ENCODE measurements around the gene MED15. TPM values are rescaled to one million over a fixed set of nuclear protein-coding genes. Genes with fewer than 3 reads are reported as not detected.

The MED15 gene
- total and polyA plus RNA-seq, 9 donors = 15.3 to 52.4 (median 42.4) TPM

GRCh38 chr22:20634560-20635226 lies 127.3 kb downstream of the MED15 start:
- WGBS (ENCODE audit: insufficient coverage) = 82% methylated on average over 9 of the region's 9 CpGs
- Histone ChIP-seq H3K36me3 (ENCODE audit: control insufficient read depth, insufficient read depth, low read length) (no peaks in the 10 kb centered on the region), H3K27ac (ENCODE audit: low read length) (no peak overlapping the region), H3K9me3 (replicated peaks; ENCODE audit: control insufficient read depth, low read depth, low read length) (no peaks in the 10 kb centered on the region), H3K27me3 (ENCODE audit: control insufficient read depth, insufficient read depth, low read length) (peaks cover 5% of the 10 kb centered on the region), H3K4me3 (ENCODE audit: low read length) (no peak overlapping the region), H3K4me1 (ENCODE audit: control insufficient read depth, insufficient read depth, low read length) (no peaks in the 10 kb centered on the region)
- no peak for DNase-seq

GRCh38 chr22:20635227-20635591 lies 127.8 kb downstream of the MED15 start:
- DNase-seq = no peak
- Histone ChIP-seq H3K9me3 (replicated peaks; ENCODE audit: control insufficient read depth, low read depth, low read length) (no peaks in the 10 kb centered on the region), H3K36me3 (ENCODE audit: control insufficient read depth, insufficient read depth, low read length) (no peaks in the 10 kb centered on the region), H3K4me1 (ENCODE audit: control insufficient read depth, insufficient read depth, low read length) (no peaks in the 10 kb centered on the region), H3K27ac (ENCODE audit: low read length) (no peak overlapping the region), H3K4me3 (ENCODE audit: low read length) (no peak overlapping the region), H3K27me3 (ENCODE audit: control insufficient read depth, insufficient read depth, low read length) (peaks cover 5% of the 10 kb centered on the region)
- WGBS (ENCODE audit: insufficient coverage) = 80% methylated on average over 2 of the region's 6 CpGs

GRCh38 chr22:20636075-20636812 lies 128.8 kb downstream of the MED15 start:
- Histone ChIP-seq H3K36me3 (ENCODE audit: control insufficient read depth, insufficient read depth, low read length) (no peaks in the 10 kb centered on the region), H3K27me3 (ENCODE audit: control insufficient read depth, insufficient read depth, low read length) (peaks cover 5% of the 10 kb centered on the region), H3K9me3 (replicated peaks; ENCODE audit: control insufficient read depth, low read depth, low read length) (no peaks in the 10 kb centered on the region), H3K27ac (ENCODE audit: low read length) (no peak overlapping the region), H3K4me3 (ENCODE audit: low read length) (no peak overlapping the region), H3K4me1 (ENCODE audit: control insufficient read depth, insufficient read depth, low read length) (no peaks in the 10 kb centered on the region)
- DNase-seq = no peak
- WGBS (ENCODE audit: insufficient coverage) = 78% methylated on average over 12 of the region's 16 CpGs

GRCh38 chr22:20636945-20637344 lies 129.5 kb downstream of the MED15 start:
- Histone ChIP-seq H3K4me3 (ENCODE audit: low read length) (no peak overlapping the region), H3K36me3 (ENCODE audit: control insufficient read depth, insufficient read depth, low read length) (no peaks in the 10 kb centered on the region), H3K27ac (ENCODE audit: low read length) (no peak overlapping the region), H3K27me3 (ENCODE audit: control insufficient read depth, insufficient read depth, low read length) (peaks cover 5% of the 10 kb centered on the region), H3K9me3 (replicated peaks; ENCODE audit: control insufficient read depth, low read depth, low read length) (no peaks in the 10 kb centered on the region), H3K4me1 (ENCODE audit: control insufficient read depth, insufficient read depth, low read length) (no peaks in the 10 kb centered on the region)
- no peak for DNase-seq
- 83% methylated on average over 1 of the region's 2 CpGs for WGBS (ENCODE audit: insufficient coverage)

Other genes starting within 250 kb of the MED15 start
- gene RTN4R, start 239.3 kb upstream of the MED15 start, total RNA-seq = 7.3 TPM
- 10 to 100 TPM in 7 of 8 donors, 1 to 10 TPM in 1; 9.2 to 19.0 (median 13.9) TPM for gene RTN4R, start 239.3 kb upstream of the MED15 start, polyA plus RNA-seq (ENCODE audit: insufficient read depth in 1 of 8, insufficient read length in 8 of 8, low replicate concordance in 1 of 8)
- gene DGCR6L, start 187.6 kb upstream of the MED15 start, total RNA-seq = 72.1 TPM
- 100 to 1,000 TPM in 2 of 8 donors, 10 to 100 TPM in 6; 60.9 to 152 (median 81.1) TPM for gene DGCR6L, start 187.6 kb upstream of the MED15 start, polyA plus RNA-seq (ENCODE audit: insufficient read depth in 1 of 8, insufficient read length in 8 of 8, low replicate concordance in 1 of 8)
- gene ZNF74, start 113.5 kb upstream of the MED15 start, total RNA-seq = 12.6 TPM
- gene ZNF74, start 113.5 kb upstream of the MED15 start, polyA plus RNA-seq (ENCODE audit: insufficient read depth in 1 of 8, insufficient read length in 8 of 8, low replicate concordance in 1 of 8) = 10 to 100 TPM; 11.7 to 24.4 (median 16.9) TPM
- 8.9 TPM for gene SCARF2, start 69.8 kb upstream of the MED15 start, total RNA-seq
- 10 to 100 TPM; 11.8 to 22.9 (median 20.1) TPM for gene SCARF2, start 69.8 kb upstream of the MED15 start, polyA plus RNA-seq (ENCODE audit: insufficient read depth in 1 of 8, insufficient read length in 8 of 8, low replicate concordance in 1 of 8)
- gene KLHL22, start 11.8 kb upstream of the MED15 start, total RNA-seq = 37.4 TPM
- 10 to 100 TPM; 31.3 to 39.9 (median 34.6) TPM for gene KLHL22, start 11.8 kb upstream of the MED15 start, polyA plus RNA-seq (ENCODE audit: insufficient read depth in 1 of 8, insufficient read length in 8 of 8, low replicate concordance in 1 of 8)

Data from muscle of leg (tissue), 11 donors.